Measurements from ENCODE around the gene ALKBH8.
"Not testable (repeated sequence)": the region's sequence is repeated elsewhere in the genome, so short reads cannot be mapped to it uniquely, and the experiment has no call there.

Gene ALKBH8

DNA sequence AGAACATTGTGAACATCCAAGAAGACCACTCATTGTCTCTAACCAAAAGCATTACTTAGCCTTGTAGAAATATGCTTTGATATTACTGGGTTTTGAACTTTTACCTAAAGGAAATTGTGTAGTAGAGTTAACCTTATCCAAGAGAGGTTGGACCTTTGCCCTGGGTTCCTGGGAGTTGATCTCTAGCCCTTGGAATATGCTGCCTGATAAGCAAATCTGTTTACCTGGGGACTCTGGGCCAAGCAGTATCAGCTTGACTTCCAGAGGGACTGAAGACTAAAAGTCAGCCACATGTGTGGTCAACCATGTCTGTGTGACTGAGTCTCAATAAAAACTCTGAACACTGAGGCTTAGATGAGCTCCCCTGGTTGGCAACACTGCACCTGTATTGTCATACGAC, 63.8 kb downstream of the ALKBH8 start:
- DNase-seq, result no peak

- not testable (repeated sequence) for DNase-seq
These were observed 68.2 kb downstream of the ALKBH8 start for GRCh38 chr11:107497371-107497770.

DNA sequence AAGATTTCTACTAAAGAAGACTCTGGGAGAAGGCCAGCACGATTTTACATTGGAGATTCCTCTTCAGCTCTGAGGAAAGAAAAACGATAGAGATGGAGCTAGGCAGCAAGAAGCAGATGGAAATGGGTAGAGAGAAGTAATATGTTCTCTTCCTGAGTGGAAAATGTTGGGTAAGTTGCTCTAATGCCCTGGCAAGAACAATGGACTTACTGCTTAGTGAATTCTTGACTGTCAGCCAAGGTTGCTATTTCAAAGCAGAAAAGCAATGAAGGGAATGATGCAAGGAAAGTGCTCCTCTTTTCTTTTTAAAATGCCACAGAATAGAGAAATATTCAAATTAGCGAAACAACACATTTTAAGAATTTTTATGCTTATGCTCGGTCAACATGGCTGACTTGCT, 69.5 kb downstream of the ALKBH8 start:
- DNase-seq, result no peak

DNA sequence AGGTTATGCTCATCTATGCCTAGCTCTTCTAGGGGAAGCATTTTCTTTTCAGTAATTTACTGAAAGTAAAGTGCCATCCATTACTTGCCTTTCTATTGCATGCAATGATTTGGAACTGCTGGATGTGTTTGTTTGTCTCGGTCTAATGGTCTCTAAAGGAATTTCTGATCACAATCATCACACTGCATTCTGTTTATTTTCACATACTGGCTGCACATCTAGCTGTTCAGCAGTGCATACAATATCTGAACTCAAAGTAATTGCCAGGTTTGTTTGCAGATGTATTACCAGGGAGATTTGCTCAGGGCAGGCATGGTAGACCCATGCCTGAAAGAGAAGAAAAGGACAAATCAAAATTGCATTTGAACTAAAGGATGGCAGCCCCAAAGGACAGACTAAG, 71.5 kb downstream of the ALKBH8 start:
- no peak for DNase-seq

- no peak for DNase-seq
These were observed 72.4 kb downstream of the ALKBH8 start for GRCh38 chr11:107493117-107493516.

- no peak for DNase-seq
These were observed 74.7 kb downstream of the ALKBH8 start for GRCh38 chr11:107490836-107491235.

GRCh38 chr11:107482234-107482633, 83.3 kb downstream of the ALKBH8 start:
- no peak for DNase-seq

- DNase-seq, result no peak
These were observed 86.6 kb downstream of the ALKBH8 start for GRCh38 chr11:107478922-107479321.

DNA sequence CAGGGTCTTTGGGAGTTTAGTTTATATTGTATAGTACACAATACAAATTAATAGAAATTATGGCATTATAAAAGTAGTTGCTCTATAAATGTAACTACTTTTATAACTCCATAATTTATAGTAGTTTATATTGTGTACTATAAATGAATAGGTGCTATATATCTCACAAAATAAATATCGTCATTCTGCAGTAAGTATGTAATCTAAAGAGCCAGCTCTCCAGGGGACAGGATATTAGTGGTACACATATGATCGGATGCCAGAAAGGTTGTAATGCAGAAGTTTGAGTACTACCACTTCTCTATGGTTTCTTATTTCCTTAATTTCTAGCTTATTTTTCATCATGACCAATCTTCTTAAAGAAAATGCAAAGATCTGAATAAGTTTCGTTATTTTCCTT, 87.7 kb downstream of the ALKBH8 start:
- DNase-seq, result no peak

GRCh38 chr11:107473792-107474191, 91.7 kb downstream of the ALKBH8 start:
- DNase-seq, result no peak

GRCh38 chr11:107472966-107473365, 92.6 kb downstream of the ALKBH8 start:
- no peak for DNase-seq

DNA sequence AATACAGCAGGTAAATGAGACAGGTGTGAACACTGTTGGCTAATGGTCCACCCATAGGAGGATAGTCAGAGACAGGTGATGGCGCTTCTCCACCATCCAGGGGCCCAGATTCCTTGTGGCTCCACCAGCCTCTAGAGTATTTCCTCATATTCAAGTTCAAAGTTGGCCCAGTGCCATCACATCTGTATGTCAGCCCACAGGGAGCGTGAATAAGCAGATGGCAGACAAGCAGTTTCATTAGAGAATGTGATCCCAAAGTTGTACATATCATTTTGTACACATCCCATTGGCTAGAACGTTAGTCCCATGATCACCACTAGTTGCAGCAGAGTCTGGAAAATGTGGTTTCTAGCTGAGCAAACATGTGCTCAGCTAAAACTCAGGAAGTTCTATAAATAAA, 96.9 kb downstream of the ALKBH8 start:
- no peak for DNase-seq

- no peak for DNase-seq
These were observed 97.8 kb downstream of the ALKBH8 start for GRCh38 chr11:107467696-107468095.

- DNase-seq, result not testable (repeated sequence)
These were observed 99.2 kb downstream of the ALKBH8 start for GRCh38 chr11:107466275-107466866.

DNA sequence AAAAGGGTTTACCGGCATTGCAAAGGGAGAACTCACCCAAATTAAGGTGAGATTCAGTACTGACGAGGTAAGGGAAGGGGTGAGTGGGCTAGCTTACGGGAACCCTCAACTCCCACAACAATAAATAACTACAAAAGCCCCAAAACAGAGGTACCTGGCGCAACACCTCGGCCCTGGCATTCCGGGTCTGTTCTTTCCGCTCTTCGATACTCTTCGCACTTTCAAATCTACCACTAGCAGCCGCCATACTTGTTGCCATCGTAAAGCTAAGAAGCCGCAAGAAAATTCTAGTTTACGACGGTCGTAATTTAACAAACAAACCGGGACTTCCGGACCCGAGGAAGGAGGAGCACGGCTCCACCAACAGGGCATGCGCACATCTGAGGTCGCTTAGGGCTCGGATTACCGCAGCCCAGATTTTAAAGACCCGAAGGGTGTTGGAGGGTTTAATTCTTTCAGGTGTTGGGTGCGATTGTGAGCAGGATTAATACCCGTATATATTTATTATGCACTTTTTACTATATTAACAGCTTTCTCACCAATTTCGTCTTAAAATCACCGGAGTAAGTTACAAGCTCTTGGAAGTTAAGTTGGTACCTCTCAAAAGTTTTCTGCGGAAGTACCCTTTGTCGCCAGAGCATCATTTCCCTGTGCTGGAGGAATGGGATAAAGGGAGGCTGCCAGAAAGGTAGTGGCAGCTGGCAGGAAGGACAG, 107.8 kb downstream of the ALKBH8 start, which contains the start of gene CWF19L2:
TSS of gene CWF19L2 (minus strand) at position 268 of the 714 bp plus-strand sequence. CDS start at position 259, 9 bp downstream.
- DNase-seq, result peak; percentile 94 to 95

DNA sequence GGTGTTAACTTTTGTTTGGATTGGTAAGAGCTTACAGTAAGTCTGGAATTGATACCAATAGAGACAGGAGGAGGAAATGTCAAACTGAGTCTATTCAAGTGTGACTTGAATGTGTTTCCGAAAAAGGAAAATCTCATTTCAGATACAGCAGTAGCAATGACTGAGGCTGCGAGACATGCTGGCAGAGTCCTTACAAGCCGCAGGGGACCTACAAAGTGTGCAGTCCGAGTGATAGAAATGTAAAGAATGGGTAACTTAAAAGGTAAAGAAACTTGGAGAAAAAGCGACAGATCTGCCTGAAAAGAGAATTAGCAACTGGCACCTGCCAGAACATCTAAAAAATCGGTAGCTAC, 108.4 kb downstream of the ALKBH8 start:
- DNase-seq, result no peak

DNA sequence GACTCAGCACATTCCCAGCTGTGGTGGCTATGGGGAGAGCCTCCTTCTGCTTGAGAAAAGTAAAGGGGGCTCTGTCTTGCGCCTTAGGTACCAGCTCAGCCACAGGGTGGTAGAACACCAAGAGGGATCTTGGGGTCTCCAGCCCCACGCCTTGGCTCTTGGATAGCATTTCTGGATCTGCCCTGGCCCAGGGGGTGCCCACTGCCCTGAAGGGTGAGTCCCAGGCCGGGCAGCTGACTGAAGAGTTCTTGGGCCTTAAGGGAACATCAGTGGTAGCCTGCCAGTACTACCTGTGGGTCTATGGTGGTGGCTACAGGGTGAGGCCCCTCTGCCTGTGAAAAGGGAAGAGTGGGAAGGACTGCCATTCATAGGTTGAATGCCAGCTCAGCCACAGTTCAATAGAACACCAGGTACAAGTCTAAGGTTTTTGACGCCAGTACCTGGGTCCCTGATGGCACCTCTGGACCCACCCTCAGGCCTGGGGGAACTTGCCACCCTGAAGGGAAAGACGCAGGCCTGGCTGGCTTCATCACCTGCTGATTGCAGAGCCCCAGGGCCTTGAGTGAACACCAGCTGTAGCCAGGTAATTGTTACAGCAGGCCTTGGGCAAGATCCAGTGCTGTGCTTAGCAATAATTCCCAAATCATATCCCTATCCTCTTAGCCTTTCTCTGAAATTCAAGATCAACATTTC, 111.8 kb downstream of the ALKBH8 start:
- no peak for DNase-seq
